ENCODE measurements around the gene B3GNT7. TPM values are rescaled to one million over a fixed set of nuclear protein-coding genes. Genes with fewer than 3 reads are reported as not detected.
"Not testable (repeated sequence)": the region's sequence is repeated elsewhere in the genome, so short reads cannot be mapped to it uniquely, and the experiment has no call there.

B3GNT7 gene
- total and polyA plus RNA-seq, 12 donors = 2.2 to 71.6 (median 47.7) TPM

DNA sequence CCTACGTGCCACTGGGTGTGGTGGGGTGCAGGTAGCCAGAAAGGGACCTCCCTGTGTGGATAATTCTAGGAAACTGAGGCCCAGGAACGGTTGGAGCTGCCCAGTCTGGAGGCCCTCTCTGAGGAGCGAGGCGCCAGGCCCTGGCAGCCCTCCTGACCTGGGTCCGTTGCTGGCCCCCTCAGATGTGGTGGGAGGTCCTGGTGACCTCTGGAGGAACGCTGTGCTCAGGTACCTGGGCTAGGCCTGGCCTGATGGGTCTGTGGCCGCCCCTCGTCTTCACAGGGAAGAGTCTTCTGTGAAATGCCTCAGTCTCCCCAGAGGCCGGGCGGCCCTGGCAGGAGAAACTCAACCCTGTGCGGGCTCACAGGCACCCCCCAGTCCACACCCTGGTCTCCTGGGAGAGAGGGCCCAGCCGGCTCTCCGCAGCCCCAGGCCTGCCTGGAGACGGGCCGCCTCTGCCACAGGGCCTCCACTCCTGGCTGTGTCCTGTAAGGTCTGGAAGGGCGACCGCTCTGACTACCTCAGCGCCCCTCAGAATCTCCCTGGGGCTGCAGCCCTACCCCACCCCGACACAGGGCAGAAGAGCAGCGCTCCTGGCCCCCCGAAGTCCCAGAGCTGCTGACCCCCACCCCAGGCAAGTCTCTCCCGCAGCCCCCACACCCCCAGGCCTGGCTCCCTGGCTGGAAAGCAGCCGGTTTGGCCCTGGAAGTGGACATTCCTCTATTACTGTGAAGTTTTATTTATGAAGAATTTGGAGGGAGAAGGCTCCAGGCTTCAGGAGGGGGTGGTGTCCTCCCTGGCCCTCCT lies 3.7 kb downstream of the B3GNT7 start:
- 74 to 88% (median 79%) methylated on average over 5 to 23 of the region's 23 CpGs for WGBS, 4 donors
- DNase-seq = no peak
- H3K36me3 ChIP-seq (replicated peaks in 1 of 2) = peaks cover 0 to 15% of the 10 kb centered on the region in 2 donors
- no peaks in the 10 kb centered on the region for H3K9me3 ChIP-seq (replicated peaks in 1 of 3)
- H3K4me1 ChIP-seq (replicated peaks in 1 of 2) = peaks cover 31 to 45% of the 10 kb centered on the region in 2 donors
- no peaks in the 10 kb centered on the region for H3K27me3 ChIP-seq
- peak overlapping the region in 4 of 5 donors; percentile 70 to 91 (median 88) for H3K27ac ChIP-seq
- intact Hi-C loops (cut with DNase I) = loop anchor here in 1 of 2 donors (5.0 to 10.0 kb wide), 2 partner anchors 104 to 177 kb away; no protein-coding TSS in a partner anchor
- H3K4me3 ChIP-seq = no peak overlapping the region
- TF ChIP-seq CTCF (IDR thresholded peaks at IDR 0.05) = no peak
- no peak for TF ChIP-seq POLR2A (IDR thresholded peaks at IDR 0.05)

GRCh38 chr2:231399853-231400680 lies 4.6 kb downstream of the B3GNT7 start:
- Histone ChIP-seq H3K4me1 (replicated peaks in 1 of 2) (peaks cover 30 to 45% of the 10 kb centered on the region in 2 donors), H3K9me3 (replicated peaks in 1 of 3) (no peaks in the 10 kb centered on the region), H3K27ac (peak overlapping the region; percentile 64 to 91 (median 86)), H3K4me3 (no peak overlapping the region), H3K27me3 (no peaks in the 10 kb centered on the region), H3K36me3 (replicated peaks in 1 of 2) (peaks cover 0 to 15% of the 10 kb centered on the region in 2 donors)
- intact Hi-C loops (cut with DNase I) = loop anchor here in 1 of 2 donors (5.0 to 10.0 kb wide), 2 partner anchors 105 to 178 kb away; no protein-coding TSS in a partner anchor
- 20 to 35% (median 27%) methylated on average over 5 to 12 of the region's 12 CpGs for WGBS, 4 donors
- DNase-seq = peak; percentile 80 to 89 (median 83)
- peak in 4 of 6 experiments; percentile 8 to 45 (median 37) for TF ChIP-seq CTCF (IDR thresholded peaks at IDR 0.05)
- peak in 1 of 2 donors; percentile 40 for TF ChIP-seq POLR2A (IDR thresholded peaks at IDR 0.05)

DNA sequence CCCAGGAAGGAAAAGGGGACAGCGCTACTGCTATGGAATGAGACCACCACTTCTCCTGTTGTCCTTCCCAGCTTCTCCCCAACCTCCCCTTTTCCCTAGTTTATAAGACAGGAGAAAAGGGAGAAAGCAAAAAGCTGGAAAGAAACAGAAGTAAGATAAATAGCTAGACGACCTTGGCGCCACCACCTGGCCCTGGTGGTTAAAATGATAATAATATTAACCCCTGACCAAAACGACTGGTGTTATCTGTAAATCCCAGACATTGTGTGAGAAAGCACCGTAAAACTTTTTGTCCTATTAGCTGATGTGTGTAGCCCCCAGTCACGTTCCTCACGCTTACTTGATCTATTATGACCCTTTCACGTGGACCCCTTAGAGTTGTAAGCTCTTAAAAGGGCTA lies 5.2 kb downstream of the B3GNT7 start:
- H3K4me3 ChIP-seq; intact Hi-C loops (cut with DNase I); H3K9me3 ChIP-seq (replicated peaks in 1 of 3); H3K27me3 ChIP-seq; DNase-seq: not testable (repeated sequence)
- Histone ChIP-seq H3K4me1 (replicated peaks in 1 of 2) (peaks cover 27 to 51% of the 10 kb centered on the region in 2 donors), H3K36me3 (replicated peaks in 1 of 2) (peaks cover 0 to 15% of the 10 kb centered on the region in 2 donors), H3K27ac (peak overlapping the region in 4 of 5 donors; percentile 75 to 91 (median 88))
- 22 to 34% (median 29%) methylated on average over 8 of the region's 8 CpGs for WGBS, 4 donors
- peak in 2 of 6 experiments; percentile 9 to 17 for TF ChIP-seq CTCF (IDR thresholded peaks at IDR 0.05)

- H3K27me3 ChIP-seq; H3K9me3 ChIP-seq (replicated peaks in 1 of 3); intact Hi-C loops (cut with DNase I); DNase-seq; H3K4me3 ChIP-seq: not testable (repeated sequence)
- H3K27ac ChIP-seq = peak overlapping the region in 3 of 5 donors; percentile 33 to 91 (median 86)
- 81 to 92% (median 88%) methylated on average over 18 to 23 of the region's 23 CpGs for WGBS, 4 donors
- peaks cover 0 to 15% of the 10 kb centered on the region in 2 donors for H3K36me3 ChIP-seq (replicated peaks in 1 of 2)
- H3K4me1 ChIP-seq (replicated peaks in 1 of 2) = peaks cover 31 to 55% of the 10 kb centered on the region in 2 donors
Observed at GRCh38 chr2:231401101-231401500, 5.6 kb downstream of the B3GNT7 start.

GRCh38 chr2:231403421-231404182 lies 8.1 kb downstream of the B3GNT7 start:
- H3K27me3 ChIP-seq; H3K4me3 ChIP-seq; H3K9me3 ChIP-seq (replicated peaks in 1 of 3); H3K36me3 ChIP-seq (replicated peaks in 1 of 2); intact Hi-C loops (cut with DNase I); DNase-seq: not testable (repeated sequence)
- Histone ChIP-seq H3K4me1 (replicated peaks in 1 of 2) (peaks cover 45 to 69% of the 10 kb centered on the region in 2 donors), H3K27ac (peak overlapping the region in 3 of 5 donors; percentile 37 to 61 (median 49))
- WGBS, 4 donors = 30 to 66% (median 52%) methylated on average over 10 to 14 of the region's 14 CpGs

DNA sequence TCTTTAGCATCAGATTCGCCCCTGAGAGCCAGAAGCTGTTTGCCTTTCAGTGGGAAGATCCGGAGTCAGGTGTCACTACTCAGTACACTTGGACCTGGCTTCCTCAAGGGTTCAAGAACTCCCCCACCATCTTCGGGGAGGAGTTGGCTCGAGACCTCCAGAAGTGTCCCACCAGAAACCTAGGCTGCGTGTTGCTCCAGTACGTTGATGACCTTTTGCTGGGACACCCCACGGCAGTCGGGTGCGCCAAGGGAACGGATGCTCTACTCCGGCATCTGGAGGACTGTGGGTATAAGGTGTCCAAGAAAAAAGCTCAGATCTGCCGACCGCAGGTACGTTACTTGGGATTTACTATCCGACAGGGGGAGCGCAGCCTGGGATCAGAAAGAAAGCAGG lies 8.7 kb downstream of the B3GNT7 start:
- Histone ChIP-seq H3K4me1 (replicated peaks in 1 of 2) (peaks cover 39 to 68% of the 10 kb centered on the region in 2 donors), H3K27ac (peak overlapping the region in 2 of 5 donors; percentile 49 to 61)

More for the DNA sequence above, 8.7 kb downstream of the B3GNT7 start:
- 91 to 96% (median 94%) methylated on average over 13 to 16 of the region's 16 CpGs for WGBS, 4 donors
- H3K9me3 ChIP-seq (replicated peaks in 1 of 3); H3K4me3 ChIP-seq; intact Hi-C loops (cut with DNase I); DNase-seq; H3K27me3 ChIP-seq; H3K36me3 ChIP-seq (replicated peaks in 1 of 2): not testable (repeated sequence)
